ENCODE measurements around the gene PRAMEF13.
"Not testable (repeated sequence)": the region's sequence is repeated elsewhere in the genome, so short reads cannot be mapped to it uniquely, and the experiment has no call there.

DNA sequence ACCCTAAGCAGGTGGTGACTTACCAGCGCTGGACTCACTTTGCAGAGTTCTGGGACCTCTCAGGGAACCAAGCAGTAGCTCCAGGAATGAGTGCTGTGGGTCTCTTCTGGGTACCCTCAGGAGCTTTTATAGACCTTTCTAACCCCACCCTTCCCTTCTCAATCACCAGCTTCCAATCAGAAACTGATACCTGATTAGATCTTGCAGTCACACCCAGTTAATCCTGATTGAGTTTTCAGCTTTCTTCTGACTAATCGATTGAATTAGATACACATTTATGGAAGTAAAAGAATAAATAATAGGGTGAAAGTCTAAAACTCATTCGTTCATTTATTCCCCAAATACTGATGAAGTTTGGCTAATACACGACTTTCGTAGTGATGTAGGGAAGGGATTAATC, at the start of gene PRAMEF13:
- TF ChIP-seq EZH2 (IDR thresholded peaks at IDR 0.05; ENCODE audit: borderline replicate concordance); CTCF (IDR thresholded peaks at IDR 0.05; ENCODE audit: poor library complexity): not testable (repeated sequence)

Measured in hepatocyte (in vitro differentiated cells).